HG02588 (cell line): ENCODE results near the gene DNAAF1.

ENCODE experiments used
- ATAC-seq: cut with Tn5 transposase; IDR thresholded peaks from one replicate; pipeline ENCODE4 v1.9.1; 2021; ENCODE audit warnings: mild to moderate bottlenecking, moderate library complexity; ENCODE audit not compliant: unreplicated experiment

DNAAF1 gene

DNA sequence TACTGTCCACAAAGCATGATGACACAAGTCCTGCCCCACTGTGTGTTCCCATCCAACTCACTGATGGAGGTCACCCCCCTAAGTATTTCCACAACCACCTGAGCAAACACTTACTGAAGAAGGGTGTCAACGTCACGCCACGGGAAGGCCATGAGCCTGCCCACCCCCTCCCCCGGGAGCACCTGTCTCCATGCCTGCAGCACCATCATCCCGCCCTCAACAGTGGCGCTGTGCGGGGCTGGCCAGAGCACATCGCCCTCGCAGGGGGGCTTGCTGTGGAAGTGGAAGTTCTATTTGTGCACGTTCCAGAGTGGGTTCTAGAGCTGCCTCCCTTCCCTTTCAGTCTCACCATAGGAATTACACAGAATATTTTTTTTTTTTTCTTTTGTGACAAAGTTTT, 24.1 kb upstream of the DNAAF1 start:
- ATAC-seq = no peak

GRCh38 chr16:84124257-84125073, 20.6 kb upstream of the DNAAF1 start:
- no peak for ATAC-seq

DNA sequence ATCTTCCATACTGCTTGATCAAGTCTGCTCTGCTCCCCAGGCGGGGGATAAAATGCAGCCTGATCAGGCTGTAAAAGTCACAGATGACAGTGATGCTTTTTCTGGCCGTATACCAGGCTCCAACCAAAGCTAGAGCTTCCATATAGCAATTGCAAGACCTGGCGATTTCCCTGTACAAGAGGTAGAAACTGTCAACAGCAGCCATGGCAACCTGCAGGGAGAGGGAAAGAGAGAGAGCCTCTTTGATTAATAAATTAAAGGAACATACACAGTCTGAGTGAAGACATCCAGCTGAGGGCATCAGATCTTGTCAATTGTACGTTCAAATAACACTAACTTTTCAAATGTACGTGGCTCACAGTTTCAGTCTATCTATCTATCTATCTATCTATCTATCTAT, 14.0 kb upstream of the DNAAF1 start:
- ATAC-seq = no peak

DNA sequence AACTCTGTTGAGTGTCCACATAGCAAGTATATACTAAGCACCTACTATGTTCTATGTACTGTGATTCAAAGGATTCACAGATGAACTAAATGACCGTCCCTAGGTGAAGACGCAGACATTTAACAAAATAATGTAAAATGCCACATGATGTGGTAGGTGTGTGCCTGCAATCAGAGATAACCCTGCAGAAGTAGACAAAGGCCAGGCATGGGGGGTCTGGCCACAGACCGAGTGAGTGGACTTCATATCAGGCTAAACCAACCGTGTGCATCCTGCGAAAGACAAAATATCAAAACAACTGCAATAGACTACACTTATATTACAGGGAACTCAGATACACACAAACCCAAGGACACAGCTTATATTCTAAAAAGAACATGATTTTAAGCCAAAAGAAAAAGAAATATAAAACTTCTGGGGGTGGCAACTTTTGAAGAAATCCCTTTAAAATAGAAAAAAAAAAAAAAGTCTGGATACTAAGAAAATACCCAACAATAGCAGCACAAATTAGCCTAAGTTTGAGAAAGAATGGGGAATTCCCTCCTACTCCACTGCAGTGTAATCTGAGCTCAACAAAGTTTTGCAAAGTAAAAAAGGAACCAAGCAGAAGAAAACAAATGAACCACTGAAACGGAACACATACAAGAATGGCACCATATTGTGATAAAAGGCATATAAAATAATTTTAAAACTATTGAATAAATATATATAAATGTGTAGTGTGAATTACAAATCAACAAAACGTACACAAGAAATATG, 12.4 kb upstream of the DNAAF1 start:
- no peak for ATAC-seq

GRCh38 chr16:84136331-84137125, 8.6 kb upstream of the DNAAF1 start:
- ATAC-seq = no peak

- no peak for ATAC-seq
These were observed 7.8 kb upstream of the DNAAF1 start for GRCh38 chr16:84137287-84137686.

DNA sequence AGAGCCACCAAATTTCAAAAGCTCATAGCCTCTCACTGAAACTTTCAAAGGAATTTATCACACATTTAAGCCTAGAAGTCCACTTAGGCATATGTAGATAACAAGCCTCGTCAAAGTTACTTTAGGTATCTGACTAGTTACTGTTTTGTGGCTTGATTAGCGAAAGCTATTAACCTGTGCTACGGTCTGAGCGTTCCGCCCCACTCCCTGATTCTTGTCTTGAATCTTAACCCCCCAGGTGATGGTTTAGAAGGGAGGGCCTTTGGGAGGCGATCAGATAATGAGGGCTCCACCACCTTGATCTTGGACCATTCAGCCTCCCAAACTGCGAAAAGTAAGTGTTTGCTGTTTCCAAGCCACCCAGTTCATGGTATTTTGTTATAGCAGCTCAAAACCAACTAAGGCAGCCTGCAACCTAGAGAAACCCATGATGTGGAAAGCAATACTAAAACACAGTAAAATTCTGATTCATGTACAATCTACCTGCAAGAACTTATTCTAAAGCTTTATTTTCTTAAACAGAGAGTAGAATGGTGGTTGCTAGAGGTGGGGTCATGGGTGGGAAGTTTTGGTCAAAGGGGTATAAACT, 7.2 kb upstream of the DNAAF1 start:
- ATAC-seq = no peak

DNA sequence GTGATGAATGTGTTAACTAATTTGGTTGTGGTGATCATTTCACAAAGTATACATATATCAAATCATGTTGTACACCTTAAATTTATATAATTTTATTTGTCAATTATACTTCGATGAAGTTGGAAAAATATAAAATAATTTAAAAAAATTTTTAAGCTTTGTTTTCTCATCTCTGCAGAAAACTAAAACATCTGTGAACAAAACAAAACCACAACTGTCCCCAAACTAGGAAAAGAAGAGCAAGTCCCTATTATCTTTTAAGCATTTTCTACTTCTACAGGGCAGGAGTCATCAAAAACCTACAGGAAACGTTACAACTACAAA, 6.6 kb upstream of the DNAAF1 start:
- no peak for ATAC-seq

DNA sequence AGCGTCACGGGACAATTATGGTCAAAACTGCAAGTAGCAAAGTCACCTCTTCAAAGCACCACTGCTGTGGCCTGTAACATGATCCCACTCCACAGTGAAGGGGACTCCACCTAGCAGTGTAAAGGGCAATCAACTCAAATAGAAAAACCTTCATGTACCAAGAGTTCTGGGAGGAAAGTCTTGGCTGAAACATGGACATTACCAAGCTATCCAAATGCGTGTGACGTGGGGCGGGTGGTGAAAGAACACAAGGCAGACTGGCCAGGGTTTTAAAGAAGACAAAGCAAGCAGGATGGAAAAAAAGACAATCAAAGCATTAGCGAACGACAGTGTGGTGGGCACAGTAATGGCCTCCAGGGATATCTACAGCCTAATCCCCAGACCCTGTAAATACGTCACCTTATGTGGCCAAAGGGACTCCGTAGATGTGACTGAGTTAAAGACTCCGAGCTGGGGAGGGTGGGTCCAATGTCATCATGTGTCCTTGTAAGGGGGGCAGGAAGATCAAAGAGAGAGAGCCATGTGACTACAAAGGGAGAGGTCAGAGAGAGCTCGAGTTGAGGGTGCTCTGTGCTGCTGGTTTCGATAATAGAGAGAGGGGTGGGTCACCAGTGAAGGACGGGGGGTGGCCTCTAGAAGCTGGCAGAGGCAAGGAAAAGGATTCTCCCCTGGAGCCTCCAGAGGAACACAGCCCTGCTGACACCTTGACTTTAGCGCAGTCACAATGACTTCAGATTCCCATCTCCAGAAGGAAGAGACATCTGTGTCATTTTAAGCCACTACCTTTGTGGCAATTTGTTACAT, 6.1 kb upstream of the DNAAF1 start:
- ATAC-seq = no peak

DNA sequence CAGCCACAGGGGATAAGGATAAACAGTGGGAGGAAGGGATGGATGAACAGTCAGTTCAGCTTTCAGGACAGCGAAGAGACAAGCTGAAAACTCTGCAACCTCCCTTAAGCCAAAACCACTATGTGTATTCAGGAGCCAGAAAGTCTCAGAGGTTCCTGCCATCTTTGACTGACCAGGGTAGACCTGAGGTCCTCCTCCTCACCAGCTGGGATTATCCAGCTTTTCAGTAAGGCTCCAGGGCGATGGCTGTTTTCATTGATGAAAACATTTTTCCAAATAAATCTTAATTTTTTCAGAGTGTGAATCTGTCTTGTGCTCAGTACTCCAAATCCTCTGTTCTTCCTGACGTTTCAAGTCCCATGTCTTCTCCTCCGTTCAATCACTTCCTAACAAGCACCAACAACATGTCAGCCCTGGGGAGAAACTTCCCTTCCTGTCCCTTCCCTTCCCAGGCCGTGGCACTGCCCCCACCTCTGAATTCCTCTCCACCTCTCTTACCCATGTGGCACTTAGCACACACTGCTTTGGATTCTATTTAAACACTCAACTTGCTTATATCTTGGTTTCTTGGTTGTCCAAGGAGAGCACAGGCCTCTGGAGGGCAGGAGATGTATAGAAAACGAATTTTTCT, 5.4 kb upstream of the DNAAF1 start:
- ATAC-seq = no peak

DNA sequence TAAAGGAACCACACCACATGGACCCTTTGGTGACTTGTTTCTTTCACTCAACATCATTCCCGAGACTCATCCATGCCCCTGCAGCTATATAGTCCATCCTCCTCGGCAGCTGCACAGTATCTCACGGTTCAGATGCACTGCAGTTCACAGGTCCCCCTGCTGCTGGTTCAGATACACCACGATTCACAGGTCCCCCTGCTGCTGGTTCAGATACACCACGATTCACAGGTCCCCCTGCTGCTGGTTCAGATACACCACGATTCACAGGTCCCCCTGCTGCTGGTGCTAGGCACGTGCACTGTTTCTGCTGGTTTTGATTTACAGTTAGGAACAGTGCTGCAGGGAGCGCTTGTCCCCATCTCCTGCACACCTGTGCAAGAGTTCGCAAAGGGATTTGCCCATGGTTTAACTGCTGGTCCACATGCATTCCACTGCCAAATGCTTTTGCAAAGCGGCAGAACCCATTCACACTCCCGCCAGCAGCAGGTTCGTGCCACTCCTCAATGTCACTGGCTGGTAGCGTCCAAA, 3.9 kb upstream of the DNAAF1 start:
- ATAC-seq = no peak

GRCh38 chr16:84143081-84143480, 2.0 kb upstream of the DNAAF1 start:
- ATAC-seq = no peak

GRCh38 chr16:84143784-84144199, 1.3 kb upstream of the DNAAF1 start:
- no peak for ATAC-seq

DNA sequence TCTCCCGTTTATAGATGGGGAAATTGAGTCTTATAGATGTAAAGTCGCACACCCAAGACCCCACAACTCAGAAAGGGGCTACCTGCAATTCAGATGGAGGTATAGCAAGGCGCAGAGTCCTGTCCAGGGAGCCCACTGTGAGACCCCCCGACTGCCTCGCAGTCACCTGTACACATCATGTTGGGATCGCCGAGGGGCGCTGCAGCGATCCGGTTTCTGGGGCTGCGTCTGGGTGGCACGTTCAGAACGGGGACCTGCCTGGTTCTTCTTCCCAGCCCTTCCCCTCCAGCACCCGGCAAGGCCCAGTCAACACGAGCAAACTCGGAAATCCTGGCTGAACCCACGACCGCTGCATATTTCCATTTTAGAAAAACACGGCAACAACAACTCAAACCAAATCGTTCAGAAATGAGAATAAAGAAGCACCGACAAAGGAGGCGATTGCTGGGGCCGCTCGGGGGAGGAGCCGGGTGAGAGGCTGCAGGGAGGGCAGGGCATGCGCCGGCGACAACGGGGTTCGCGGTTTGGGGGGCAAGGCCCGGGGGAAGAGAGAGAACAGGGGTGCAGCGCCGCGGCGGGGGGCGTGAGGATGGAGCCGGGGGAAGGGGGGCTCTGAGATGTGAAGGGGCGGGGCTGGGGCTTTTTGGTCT, 774 bp upstream of the DNAAF1 start:
- ATAC-seq = no peak

- no peak for ATAC-seq
These were observed 5.8 kb downstream of the DNAAF1 start for GRCh38 chr16:84150926-84151325.

- no peak for ATAC-seq
These were observed 8.6 kb downstream of the DNAAF1 start for GRCh38 chr16:84153660-84154214.

- no peak for ATAC-seq
These were observed 10.1 kb downstream of the DNAAF1 start for GRCh38 chr16:84155226-84155625.

DNA sequence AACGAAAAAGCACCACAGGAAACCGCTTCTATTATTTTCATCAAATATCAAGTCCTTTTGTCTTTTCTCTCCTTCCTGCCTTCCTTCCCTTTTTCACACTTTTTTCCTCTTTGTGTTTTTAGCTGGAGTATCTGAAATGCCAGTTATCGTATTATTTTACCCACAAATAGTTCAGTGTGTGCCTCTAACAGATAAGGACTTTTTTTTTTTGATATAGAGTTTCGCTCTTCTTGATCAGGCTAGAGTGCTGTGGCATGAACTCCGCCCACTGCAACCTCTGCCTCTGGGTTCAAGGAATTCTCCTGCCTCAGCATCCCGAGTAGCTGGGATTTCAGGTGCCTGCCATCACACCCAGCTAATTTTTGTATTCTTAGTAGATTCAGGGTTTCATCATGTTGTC, 10.7 kb downstream of the DNAAF1 start:
- no peak for ATAC-seq

- ATAC-seq = no peak
These were observed 11.3 kb downstream of the DNAAF1 start for GRCh38 chr16:84156342-84156784.
